Tibial artery (tissue), 4 donors: ENCODE measurements around the gene GALNT18.
A peak's percentile ranks its signal among the peaks of the same experiment; 100 is the strongest.

Source experiments
- DNase-seq, 2 donors: peaks; one replicate each; pipeline ENCODE4 v3.0.0-alpha.2; 2019
- H3K27ac ChIP-seq, 2 donors: fragments of 200-600 bp; sonication (generic) in 1 of 2; 1 replicate in 1 of 2; 2 replicates in 1 of 2; pipeline ENCODE4 v1.5.1; 2018 to 2019; ENCODE audit warnings: mild to moderate bottlenecking in 1 of 2
- H3K27me3 ChIP-seq, 2 donors: fragments of 200-600 bp; sonication (generic) in 1 of 2; one replicate each; pipeline versions ENCODE4 v1.5.1 to v1.6.0; 2016 to 2019
- H3K36me3 ChIP-seq, 3 donors: fragments of 200-600 bp; sonication (generic) in 2 of 3; one replicate each; pipeline ENCODE4 v1.5.1; 2016 to 2019; ENCODE audit warnings: mild to moderate bottlenecking in 2 of 3
- H3K4me1 ChIP-seq, 4 donors: fragments of 200-600 bp; sonication (generic) in 2 of 4; 1 replicate in 3 of 4; 2 replicates in 1 of 4; pipeline ENCODE4 v1.5.1; 2016 to 2019
- H3K4me3 ChIP-seq, 2 donors: fragments of 200-600 bp; sonication (generic) in 1 of 2; 1 replicate in 1 of 2; 2 replicates in 1 of 2; pipeline ENCODE4 v1.5.1; 2018 to 2019; ENCODE audit warnings: mild to moderate bottlenecking in 2 of 2
- H3K9me3 ChIP-seq, 3 donors: fragments of 200-600 bp; sonication (generic) in 1 of 3; one replicate each; pipeline ENCODE4 v1.5.1; 2016 to 2019
- CTCF ChIP-seq, 2 experiments: fragments of 200-600 bp in 1 of 2; fragments of 450-650 bp in 1 of 2; IDR thresholded peaks; one replicate each; pipeline ENCODE4 v1.5.1; 2017 to 2019; ENCODE audit warnings: antibody characterized with exemption in 2 of 2, mild to moderate bottlenecking in 1 of 2, moderate library complexity in 1 of 2
- intact Hi-C: fragments of 100-400 bp; cut with DNase I; formaldehyde crosslinking; loops from one replicate; pipeline ENCODE4 v1.15.0; 2023; ENCODE audit warnings: low total_unique reads

GALNT18 gene

GRCh38 chr11:11432621-11433319 lies 189.0 kb downstream of the GALNT18 start:
- intact Hi-C loops, result no loop called here
- no peak for TF ChIP-seq CTCF (IDR thresholded peaks at IDR 0.05)
- Histone ChIP-seq H3K4me3 (no peak overlapping the region), H3K36me3 (no peaks in the 10 kb centered on the region), H3K9me3 (no peaks in the 10 kb centered on the region), H3K27me3 (no peaks in the 10 kb centered on the region), H3K4me1 (peaks cover 0 to 55% (median 23%) of the 10 kb centered on the region in 4 donors), H3K27ac (no peak overlapping the region)
- DNase-seq, result no peak

GRCh38 chr11:11430431-11430830 lies 191.4 kb downstream of the GALNT18 start:
- intact Hi-C loops, result no loop called here

GRCh38 chr11:11428714-11429113 lies 193.1 kb downstream of the GALNT18 start:
- H3K4me1 ChIP-seq, result peaks cover 0 to 44% (median 14%) of the 10 kb centered on the region in 4 donors
- H3K27me3 ChIP-seq, result no peaks in the 10 kb centered on the region
- no peak for TF ChIP-seq CTCF (IDR thresholded peaks at IDR 0.05)
- H3K27ac ChIP-seq, result peak overlapping the region in 1 of 2 donors; percentile 69
- H3K36me3 ChIP-seq, result no peaks in the 10 kb centered on the region
- H3K9me3 ChIP-seq, result no peaks in the 10 kb centered on the region
- H3K4me3 ChIP-seq, result no peak overlapping the region
- no peak for DNase-seq
- intact Hi-C loops, result no loop called here

More at GRCh38 chr11:11430431-11430830, 191.4 kb downstream of the GALNT18 start:
- no peaks in the 10 kb centered on the region for H3K9me3 ChIP-seq
- no peaks in the 10 kb centered on the region for H3K36me3 ChIP-seq
- peak in 1 of 2 donors; percentile 81 for DNase-seq
- TF ChIP-seq CTCF (IDR thresholded peaks at IDR 0.05), result no peak
- H3K27me3 ChIP-seq, result no peaks in the 10 kb centered on the region
- no peak overlapping the region for H3K4me3 ChIP-seq
- peaks cover 0 to 59% (median 19%) of the 10 kb centered on the region in 4 donors for H3K4me1 ChIP-seq
- peak overlapping the region in 1 of 2 donors; percentile 50 for H3K27ac ChIP-seq

DNA sequence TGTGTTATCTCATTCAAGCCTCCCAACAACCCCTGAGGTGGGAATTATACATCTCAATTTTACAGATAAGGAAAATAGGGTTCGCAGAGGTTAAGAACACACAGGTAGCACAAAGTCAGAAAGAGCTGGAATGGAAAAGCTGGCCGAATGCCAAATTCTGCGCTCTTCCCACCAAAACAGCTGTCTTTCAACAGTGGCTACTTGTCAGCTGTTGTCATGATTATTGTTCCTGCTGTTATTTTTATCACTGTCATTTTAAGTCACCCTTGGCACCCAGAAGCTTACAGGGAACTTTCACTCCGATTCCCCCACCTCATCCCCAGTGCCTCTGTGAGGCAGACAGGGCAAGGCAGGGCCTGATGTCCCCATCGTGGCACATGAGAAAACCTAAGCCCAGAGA lies 194.3 kb downstream of the GALNT18 start:
- no peak for DNase-seq
- Histone ChIP-seq H3K36me3 (no peaks in the 10 kb centered on the region), H3K4me3 (no peak overlapping the region), H3K27me3 (no peaks in the 10 kb centered on the region), H3K9me3 (no peaks in the 10 kb centered on the region), H3K4me1 (peaks cover 0 to 40% (median 12%) of the 10 kb centered on the region in 4 donors), H3K27ac (peak overlapping the region; percentile 69 to 70)
- intact Hi-C loops, result no loop called here
- no peak for TF ChIP-seq CTCF (IDR thresholded peaks at IDR 0.05)

GRCh38 chr11:11427140-11427539 lies 194.7 kb downstream of the GALNT18 start:
- intact Hi-C loops, result no loop called here
- Histone ChIP-seq H3K9me3 (no peaks in the 10 kb centered on the region), H3K4me1 (peaks cover 0 to 40% (median 14%) of the 10 kb centered on the region in 4 donors), H3K36me3 (no peaks in the 10 kb centered on the region), H3K27me3 (no peaks in the 10 kb centered on the region), H3K4me3 (no peak overlapping the region), H3K27ac (peak overlapping the region; percentile 69 to 70)
- TF ChIP-seq CTCF (IDR thresholded peaks at IDR 0.05), result no peak
- no peak for DNase-seq
